ENCODE measurements around the gene SLN.
"Not testable (repeated sequence)": the region's sequence is repeated elsewhere in the genome, so short reads cannot be mapped to it uniquely, and the experiment has no call there.

Gene SLN

DNA sequence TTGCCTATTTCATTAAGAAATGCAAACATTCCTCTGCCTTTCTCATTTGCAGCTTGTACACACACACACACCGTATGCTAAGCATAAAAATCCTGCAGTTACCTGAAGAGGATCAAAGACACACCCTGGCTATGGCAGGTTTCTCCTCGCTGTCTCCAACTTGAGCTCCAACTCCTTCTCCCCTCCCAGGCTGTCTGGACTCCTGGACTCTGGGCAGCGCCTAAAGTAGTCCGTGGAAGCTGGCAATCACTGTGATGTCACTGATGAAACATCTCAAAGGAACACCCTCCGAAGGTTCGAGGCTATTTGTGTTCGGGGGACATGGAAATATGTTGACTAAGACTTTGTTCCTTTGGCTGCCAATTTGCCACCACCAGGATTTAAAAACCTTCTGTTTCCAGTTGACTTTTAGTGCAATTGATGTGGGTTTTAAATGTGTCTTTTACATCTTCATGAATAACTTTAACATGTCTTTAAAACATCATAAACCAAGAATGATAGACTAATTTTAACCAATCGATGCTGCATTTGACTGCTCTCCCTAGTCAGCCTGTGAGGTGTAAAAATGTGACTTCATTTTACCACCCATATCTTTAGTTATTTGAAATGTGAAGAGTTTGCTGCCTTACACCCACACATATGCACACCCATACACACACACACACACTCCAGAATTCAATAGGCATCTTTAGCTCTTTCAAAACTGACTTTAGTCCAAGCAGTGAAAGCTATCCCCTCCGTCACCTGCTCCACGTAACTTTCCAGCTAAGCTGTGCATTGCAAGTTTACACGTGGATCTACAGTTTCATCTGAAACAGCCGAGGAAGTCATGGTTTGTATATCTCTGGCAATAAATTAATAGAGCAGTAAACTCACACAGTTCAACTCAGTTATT lies at the start of gene SLN:
TSS of gene SLN (minus strand) at position 196 of the 895 bp plus-strand sequence.
- no peak for DNase-seq (ENCODE audit: low read depth in 1 of 2, low spot score in 1 of 2)

DNA sequence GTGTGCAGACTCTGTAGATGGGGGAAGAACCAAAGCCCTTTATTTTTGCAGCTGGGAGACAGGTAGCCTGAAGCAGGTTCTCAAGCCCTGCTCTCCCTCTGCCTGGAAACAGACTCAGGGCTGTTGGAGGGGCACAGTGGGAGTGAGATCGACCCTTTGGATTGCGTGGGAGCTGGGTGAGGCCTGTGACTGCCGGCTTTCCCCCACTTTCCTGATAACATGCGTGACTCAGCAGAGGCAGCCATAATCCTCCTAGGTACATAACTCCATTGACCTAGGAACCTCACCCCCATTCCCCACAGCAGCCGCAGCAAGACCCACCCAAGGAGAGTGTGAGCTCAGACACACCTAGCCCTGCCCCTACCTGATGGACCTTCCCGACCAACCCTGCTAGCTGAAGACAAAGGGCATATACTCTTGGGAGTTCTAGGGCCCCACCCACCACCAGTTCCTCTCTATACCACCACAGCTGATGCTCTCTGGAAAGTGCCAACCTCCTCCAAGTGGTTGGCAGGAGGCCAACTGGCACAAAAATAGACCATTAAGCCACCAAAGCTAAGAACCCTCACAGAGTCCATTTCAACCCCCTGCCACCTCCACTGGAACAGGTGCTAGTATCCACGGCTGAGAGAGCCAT lies 47.0 kb upstream of the SLN start:
- DNase-seq (ENCODE audit: low read depth in 1 of 2, low spot score in 1 of 2) = not testable (repeated sequence)

DNA sequence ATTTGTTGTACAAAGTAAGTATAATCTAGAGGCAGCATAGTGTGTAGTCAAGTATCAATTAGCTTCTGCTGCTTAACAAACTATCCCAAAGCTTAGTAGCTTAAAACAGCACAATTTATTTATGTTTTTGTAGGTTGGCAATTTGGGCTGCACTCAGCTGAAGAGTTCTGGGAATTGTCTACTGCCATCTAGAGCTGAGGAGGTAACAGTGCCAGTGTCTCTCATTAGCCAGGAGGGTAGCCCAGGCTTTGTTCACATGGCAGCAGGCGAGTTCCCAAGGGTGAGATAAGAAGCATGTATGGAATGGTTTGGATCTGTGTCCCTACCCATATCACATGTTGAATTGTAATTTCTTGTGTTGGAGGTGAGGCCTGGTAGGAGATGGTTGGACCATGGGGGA lies 45.8 kb upstream of the SLN start:
- DNase-seq (ENCODE audit: low read depth in 1 of 2, low spot score in 1 of 2) = no peak

DNA sequence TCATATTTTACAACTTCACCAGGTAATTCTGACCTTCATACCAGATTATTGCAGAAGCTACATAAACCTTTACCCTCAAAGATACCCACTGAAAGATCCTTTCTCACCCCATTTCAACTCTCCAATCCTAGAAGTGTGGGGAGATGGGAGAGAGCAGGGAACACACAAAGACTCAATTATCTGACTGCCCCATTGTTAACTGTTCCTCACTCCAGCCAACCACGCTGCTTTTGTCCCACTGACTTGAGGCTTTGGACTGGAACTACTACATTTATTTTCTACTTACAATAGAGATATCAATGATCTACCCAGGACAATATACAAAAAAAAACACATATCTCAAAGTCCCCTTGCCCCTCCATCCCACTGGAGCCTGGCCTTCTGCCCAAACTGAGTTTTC lies 44.7 kb upstream of the SLN start:
- DNase-seq (ENCODE audit: low read depth in 1 of 2, low spot score in 1 of 2) = no peak

DNA sequence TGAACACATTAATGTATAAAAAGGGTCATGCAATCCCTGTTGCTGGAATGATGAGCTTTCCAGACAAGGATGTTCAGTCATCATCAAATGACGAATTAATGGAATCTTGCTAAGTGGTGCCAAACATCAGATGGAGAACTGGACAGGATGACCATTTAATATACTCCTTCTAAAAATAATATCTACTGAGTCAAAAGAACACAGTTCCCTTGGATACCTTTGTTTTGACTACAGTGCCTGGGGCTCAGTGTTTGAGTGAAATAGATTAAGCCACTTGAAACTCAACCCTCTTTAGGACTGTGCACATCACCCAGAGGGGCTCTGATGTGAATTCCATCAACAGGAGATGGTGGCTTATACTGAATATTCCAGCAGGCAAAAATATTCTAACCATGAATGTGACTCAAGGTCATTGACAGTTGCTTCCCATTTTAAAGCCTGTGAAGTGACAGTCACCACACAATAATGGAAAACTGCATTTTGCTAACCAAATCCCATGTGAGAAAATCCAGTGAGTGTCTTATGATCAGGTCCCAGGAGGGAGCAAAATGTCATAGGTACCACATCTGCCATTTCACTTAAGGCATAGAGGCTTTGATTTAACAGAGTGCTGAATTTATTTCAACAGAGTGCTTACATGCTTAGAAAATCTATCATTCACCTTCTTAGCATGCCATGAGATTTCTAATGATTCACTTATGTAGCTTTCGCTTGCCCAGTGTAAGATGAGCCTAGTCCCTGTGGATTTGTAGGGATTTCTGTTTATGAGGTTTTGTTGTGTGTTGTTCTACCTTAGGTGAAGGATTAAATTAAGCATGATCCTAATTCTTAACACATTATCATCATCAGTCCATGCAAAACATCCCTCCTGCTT lies 41.3 kb upstream of the SLN start:
- DNase-seq (ENCODE audit: low read depth in 1 of 2, low spot score in 1 of 2) = no peak

DNA sequence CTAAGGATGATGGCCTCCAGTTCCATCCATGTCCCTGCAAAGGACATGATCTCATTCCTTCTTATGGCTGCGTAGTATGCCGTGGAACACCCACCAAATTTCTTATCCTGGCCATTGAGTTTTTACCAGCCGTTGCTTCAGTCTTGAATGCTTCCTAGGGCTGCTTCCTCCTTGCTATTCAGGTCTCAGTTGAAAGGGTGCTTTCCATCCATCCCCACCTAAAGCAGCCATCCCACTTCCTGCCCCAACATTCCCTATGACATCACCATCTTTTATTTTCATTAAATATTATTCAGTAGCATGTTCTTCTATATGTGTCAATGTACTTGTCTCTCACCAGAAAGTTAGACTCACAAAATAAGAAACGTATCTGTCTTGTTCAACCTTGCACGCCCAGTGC lies 40.7 kb upstream of the SLN start:
- no peak for DNase-seq (ENCODE audit: low read depth in 1 of 2, low spot score in 1 of 2)

DNA sequence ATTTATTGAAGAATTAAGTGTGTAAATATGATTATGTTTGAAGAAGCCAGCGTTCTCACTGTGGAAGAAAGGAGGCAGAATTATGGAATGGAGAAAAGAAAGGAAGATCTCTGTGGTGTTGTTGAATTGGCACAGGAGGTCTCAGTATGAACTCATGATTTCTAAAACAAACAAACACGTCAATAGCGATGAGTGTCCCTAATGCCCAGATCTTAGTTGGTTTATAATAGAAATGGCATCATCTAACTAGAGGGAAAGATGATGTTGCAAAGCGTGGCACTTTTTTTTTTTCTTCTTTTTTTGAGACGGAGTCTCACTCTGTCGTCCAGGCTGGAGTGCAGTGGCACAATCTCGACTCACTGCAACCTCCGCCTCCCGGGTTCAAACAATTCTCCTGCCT lies 39.2 kb upstream of the SLN start:
- DNase-seq (ENCODE audit: low read depth in 1 of 2, low spot score in 1 of 2) = no peak

DNA sequence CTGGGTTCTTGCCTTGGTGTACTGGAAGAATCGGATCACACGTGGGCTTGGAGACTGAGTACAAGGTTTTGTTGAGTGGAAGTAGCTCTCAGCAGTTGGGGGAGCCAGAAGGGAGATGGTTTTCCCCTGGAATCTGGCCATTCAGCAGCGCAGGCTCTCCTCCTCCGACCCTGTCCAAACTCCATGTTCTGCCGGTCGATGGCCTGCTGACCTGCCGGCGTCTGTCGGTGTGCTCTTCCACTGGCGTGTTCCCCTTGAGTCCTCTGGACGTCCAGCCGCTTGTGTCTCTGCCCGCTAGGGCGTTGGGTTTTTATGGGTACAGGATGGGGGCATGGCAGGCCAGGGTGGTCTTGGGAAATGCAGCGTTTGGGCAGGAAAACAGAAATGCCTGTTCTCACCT lies 38.5 kb upstream of the SLN start:
- DNase-seq (ENCODE audit: low read depth in 1 of 2, low spot score in 1 of 2) = no peak

DNA sequence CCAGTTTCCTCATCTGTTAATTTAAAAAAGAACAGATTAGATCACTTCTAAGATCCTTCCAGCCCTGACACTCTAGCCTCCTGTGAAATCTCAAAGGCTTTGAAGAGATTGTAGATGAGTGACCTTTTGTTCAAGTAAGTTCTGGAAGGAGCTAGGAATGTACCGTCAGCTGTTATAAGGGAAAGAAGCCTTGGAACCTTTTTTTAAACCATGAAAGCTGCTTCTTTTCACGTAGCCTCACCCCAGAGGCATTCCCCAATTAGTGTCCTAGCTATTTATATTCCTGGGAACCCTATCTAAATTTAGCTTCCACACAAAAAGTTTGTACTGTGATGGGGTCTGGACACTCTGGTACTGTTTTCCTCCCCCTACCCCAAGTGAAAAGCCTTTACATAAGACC lies 35.8 kb upstream of the SLN start:
- DNase-seq (ENCODE audit: low read depth in 1 of 2, low spot score in 1 of 2) = no peak

DNA sequence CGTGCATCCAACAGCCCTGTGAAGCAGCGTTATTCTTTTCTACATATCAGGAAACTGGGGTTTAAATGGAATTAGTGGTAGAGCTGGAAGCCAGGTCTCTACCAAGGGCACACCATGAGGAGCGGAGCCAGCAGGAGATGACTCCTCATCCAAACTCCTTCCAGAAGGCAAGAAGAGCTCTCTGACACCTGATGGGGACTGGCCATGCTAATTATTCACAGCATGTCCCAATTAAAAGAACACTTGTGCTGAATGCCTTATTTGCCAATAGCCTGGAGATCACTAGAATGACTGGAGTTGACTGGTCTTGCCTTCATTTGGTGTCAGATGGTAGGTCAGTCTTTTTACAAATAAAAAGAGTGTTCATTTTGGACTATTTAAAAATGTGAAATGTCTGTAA lies 32.9 kb upstream of the SLN start:
- no peak for DNase-seq (ENCODE audit: low read depth in 1 of 2, low spot score in 1 of 2)

DNA sequence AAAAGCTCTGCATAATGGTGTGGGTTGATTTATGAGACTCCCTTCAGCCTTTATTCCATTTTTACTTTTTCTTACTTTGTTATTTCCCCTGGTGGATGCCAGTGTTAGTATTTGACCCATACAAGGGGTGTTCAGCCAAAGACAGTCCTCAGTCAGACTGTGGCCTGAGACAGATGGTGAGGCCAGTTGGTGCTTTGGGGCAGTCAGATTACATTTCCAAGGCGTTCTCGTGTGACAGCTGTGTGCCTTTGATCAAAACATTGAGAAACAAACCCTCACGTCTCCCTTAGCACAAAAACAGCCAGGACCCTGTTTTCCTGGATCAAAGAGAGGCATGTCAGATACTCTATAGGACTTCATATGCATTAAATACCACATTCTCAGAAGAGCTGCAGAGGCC lies 31.3 kb upstream of the SLN start:
- no peak for DNase-seq (ENCODE audit: low read depth in 1 of 2, low spot score in 1 of 2)

DNA sequence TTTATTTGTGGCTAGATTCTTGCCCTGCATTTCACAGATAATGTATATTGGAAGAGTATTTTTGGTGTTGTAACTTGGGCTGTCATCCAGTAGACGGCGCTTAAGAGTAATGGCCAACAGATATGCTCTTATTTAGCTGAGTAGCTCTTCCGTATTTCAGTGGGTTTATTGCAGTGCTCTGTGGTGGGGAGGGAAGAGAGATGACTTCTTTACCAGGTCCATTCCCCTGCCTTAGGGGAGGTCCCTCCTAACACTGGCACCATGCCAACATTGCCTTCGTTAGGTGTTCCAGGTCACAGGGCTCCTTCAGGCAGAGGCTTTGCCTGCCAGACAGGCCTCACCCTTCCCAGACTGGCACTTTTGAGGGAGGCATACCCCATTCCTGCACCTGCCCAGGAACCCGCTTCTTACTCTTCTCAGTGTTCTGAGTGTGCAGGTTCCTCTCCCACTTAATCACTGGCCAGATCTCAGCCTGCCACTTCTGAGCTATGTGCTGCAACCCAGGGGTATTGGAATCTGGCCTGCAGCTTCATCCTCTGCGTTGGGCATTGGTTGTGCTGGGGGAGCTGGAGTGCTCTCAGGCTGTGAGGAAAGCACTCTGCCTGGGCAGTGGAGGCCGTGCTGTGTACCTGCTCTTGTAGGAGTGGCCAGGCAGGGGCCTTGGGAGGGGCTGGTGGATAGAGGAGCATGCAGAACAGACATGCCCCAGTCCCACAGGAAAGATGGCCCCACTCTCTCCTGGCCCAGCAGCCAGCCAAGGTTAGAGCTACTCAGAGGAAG lies 29.4 kb upstream of the SLN start:
- DNase-seq (ENCODE audit: low read depth in 1 of 2, low spot score in 1 of 2) = no peak

DNA sequence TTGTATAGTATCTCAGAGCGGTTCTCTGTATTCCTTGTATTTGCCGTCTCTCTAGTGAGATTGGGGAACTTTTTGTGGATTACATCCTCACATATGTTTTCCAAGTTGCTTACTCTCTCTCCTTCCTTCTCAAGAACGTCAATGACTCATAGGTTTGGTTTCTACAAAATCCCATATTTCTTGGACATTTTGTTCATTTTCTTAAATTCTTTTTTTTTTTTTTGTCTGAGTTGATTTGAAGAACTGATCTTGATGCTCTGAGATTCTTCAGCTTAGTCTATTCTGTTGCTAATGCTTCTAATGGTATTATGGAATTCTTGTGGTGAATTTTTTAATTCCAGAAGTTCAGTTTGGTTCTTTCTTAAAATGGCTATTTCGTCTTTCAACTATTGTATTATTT lies 28.4 kb upstream of the SLN start:
- DNase-seq (ENCODE audit: low read depth in 1 of 2, low spot score in 1 of 2) = no peak

DNA sequence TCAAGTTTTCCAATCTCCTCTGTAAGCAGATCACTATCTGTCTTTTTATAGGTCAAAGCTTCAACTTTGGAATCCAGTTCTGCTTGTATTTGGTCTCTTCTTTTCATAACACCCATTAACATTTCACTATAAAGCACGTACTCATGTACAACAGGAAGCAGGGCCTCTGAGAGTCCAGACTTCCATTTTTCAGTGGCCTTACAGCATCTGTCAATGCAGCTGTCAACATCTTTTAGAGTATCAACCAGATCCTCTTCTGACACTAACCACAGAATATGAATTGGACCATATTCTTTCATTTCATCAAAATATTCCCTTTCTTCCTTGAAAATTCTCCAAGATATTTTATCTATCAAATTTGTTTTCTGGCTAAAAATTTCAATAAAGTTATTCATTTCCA lies 24.7 kb upstream of the SLN start:
- DNase-seq (ENCODE audit: low read depth in 1 of 2, low spot score in 1 of 2) = no peak

DNA sequence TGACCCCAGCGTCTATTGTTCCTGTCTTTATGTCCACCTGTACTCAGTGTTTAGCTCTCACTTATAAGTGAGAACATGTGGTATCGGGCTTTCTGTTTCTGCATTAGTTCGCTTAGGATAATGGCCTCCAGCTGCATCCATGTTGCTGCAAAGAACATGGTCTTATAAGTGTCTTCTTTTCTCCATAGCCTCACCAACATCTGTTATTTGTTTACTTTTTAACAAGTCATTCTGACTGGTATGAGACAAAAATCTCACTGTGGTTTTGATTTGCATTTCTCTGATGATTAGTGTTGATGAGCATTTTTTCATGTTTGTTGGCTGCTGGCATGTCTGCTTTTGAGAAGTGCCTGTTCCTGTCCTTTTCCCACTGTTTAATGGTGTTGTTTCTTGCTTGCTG lies 21.7 kb upstream of the SLN start:
- no peak for DNase-seq (ENCODE audit: low read depth in 1 of 2, low spot score in 1 of 2)

DNA sequence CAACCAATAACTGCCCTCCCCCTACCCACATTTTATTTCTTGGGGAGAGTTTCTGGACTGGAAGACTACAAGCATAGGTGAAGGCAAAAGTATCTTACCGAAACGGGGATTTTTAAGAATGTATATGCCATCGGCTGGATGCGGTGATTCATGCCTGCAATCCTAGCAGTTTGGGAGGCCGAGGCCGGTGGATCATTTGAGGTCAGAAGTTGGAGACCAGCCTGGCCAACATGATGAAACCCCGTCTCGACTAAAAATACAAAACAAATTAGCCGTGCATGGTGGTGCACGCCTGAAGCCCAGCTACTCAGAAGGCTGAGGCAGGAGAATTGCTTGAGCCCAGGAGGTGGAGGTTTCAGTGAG lies 20.8 kb upstream of the SLN start:
- DNase-seq (ENCODE audit: low read depth in 1 of 2, low spot score in 1 of 2) = no peak

DNA sequence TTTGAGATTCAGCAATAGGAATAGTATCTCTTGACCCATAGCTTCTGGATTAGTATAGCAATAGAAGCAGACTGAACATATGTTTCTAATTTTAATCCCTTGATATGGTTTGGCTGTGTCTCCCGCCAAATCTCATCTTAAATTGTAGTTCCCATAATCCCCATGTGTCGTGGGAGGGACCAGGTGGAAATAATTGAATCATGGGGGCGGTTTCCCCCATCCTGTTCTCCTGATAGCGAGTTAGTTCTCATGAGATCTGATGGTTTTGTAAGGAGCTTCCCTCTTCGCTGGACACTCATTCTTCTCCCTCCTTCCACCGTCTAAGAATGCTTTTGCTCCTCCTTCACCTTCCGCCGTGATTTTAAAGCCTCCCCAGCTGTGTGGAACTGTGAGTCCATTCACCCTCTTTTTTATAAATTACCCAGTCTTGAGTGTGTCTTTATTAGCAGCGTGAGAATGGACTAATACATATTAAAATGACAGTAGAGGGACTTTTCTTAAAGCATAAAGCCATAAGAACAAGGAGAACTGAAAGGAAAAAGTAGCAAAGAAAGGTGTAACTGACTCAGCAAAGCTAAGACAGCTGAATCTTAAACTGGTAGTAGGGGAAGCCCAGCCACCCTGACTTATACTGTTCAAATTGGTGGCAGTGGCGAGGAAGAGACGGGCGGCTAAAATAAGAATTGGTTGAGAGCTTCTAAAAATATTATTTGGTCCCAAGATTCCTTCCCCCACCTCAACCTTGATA lies 20.3 kb upstream of the SLN start:
- no peak for DNase-seq (ENCODE audit: low read depth in 1 of 2, low spot score in 1 of 2)

DNA sequence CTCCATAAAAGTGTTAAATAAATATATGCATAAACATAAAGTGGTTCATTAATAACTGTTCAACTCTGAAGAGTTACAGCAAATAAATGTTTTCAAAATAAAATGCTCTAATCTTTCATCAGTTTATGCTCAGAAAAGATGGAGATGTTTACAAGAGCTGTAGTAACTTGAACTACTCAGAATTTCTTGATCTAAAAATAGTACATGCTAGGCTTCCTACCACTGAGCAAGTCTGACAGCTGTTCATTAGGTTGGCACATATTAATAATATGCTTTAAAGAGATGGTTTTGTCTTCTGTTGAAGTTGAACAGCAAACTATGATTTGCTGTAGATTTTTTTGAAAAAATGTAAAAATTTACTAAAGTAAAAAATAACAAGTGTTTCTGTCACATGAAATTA lies 10.8 kb upstream of the SLN start:
- no peak for DNase-seq (ENCODE audit: low read depth in 1 of 2, low spot score in 1 of 2)

DNA sequence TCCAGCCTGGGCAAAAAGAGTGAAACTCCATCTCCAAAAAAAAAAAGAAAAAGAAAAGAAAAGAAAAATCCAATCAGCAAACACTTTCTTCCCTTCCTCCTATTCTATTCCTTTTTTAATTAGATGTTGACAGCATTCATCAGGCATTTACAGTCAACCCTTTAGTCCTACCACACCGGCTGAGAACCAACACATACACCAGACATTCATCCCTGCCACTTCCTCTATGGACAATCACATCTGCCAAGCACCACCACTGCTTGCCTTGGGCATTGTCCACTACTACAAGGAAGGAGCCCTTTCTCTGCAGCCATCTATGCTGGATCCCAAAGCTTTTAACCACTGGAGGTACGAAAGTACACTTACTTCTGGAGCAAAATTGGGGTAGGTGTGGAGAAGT lies 9.4 kb upstream of the SLN start:
- no peak for DNase-seq (ENCODE audit: low read depth in 1 of 2, low spot score in 1 of 2)

DNA sequence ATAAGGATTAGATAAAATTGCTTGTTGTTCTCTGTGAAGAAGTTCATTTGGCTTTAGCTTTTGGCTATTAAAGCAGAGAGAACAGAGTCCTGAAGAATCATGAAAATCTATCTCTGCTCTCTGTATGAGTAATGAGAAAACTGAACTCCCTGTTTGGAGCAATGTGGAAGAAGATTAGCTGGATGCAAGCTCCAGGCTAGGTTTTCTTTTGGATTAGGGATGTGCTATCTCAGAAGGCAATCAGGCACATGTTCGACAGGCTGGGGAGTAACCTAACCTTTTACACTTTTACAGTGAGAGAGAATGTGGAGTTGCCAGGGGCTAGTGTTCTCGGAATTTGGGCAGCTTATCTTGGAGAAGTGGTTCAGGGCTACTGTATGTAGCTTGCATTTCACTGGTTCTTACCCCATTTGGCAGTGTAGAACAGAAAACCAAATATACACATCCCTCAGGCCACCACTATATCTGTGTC lies 8.5 kb upstream of the SLN start:
- DNase-seq (ENCODE audit: low read depth in 1 of 2, low spot score in 1 of 2) = no peak

All from activated CD4-positive, alpha-beta T cell treated with anti-CD3 and anti-CD28 coated beads, Interleukin-2, amount 50 U/mL, for 24 hours (primary cell).